Liver (tissue), 9 donors: ENCODE data around the gene LEMD2. TPM values are rescaled to one million over a fixed set of nuclear protein-coding genes. Genes with fewer than 3 reads are reported as not detected.

ENCODE experiments used
- DNase-seq: peaks from one replicate; pipeline ENCODE4 v3.0.0-alpha.2; 2017; ENCODE audit warnings: low spot score
- H3K27ac ChIP-seq, 2 donors: one replicate each; pipeline ENCODE4 v1.7.0; 2013; ENCODE audit warnings: inconsistent platforms in 2 of 2, low read length in 2 of 2, control low read depth in 1 of 2, low read depth in 1 of 2, mild to moderate bottlenecking in 1 of 2
- H3K27me3 ChIP-seq, 4 donors: one replicate each; pipeline versions ENCODE4 v1.6.1 to v1.7.0; 2013; ENCODE audit warnings: low read length in 3 of 4, inconsistent platforms in 1 of 4, mild to moderate bottlenecking in 1 of 4, moderate library complexity in 1 of 4; ENCODE audit not compliant: control insufficient read depth in 4 of 4, insufficient read depth in 4 of 4
- H3K36me3 ChIP-seq, 4 donors: one replicate each; pipeline versions ENCODE4 v1.6.1 to v1.7.0; 2013; ENCODE audit warnings: low read length in 3 of 4, mild to moderate bottlenecking in 3 of 4, low read depth in 1 of 4, moderate library complexity in 1 of 4; ENCODE audit not compliant: control insufficient read depth in 4 of 4, insufficient read depth in 3 of 4
- H3K4me1 ChIP-seq, 4 donors: one replicate each; pipeline versions ENCODE4 v1.6.1 to v1.7.0; 2013; ENCODE audit warnings: low read length in 3 of 4, mild to moderate bottlenecking in 3 of 4, moderate library complexity in 1 of 4; ENCODE audit not compliant: control insufficient read depth in 4 of 4, insufficient read depth in 4 of 4
- H3K4me3 ChIP-seq, 3 donors: one replicate each; pipeline versions ENCODE4 v1.6.1 to v1.7.0; 2013; ENCODE audit warnings: low read length in 3 of 3, control low read depth in 1 of 3, low read depth in 1 of 3, mild to moderate bottlenecking in 1 of 3
- H3K9ac ChIP-seq, 2 donors: one replicate each; pipeline ENCODE4 v1.7.0; 2013; ENCODE audit warnings: low read length in 2 of 2, mild to moderate bottlenecking in 2 of 2, moderate library complexity in 2 of 2, control low read depth in 1 of 2, low read depth in 1 of 2
- H3K9me3 ChIP-seq, 4 donors: one replicate each; pipeline versions ENCODE4 v1.6.1 to v1.7.0; 2013; ENCODE audit warnings: low read length in 3 of 4; ENCODE audit not compliant: control insufficient read depth in 4 of 4
- ATF3 ChIP-seq: IDR thresholded peaks from 2 replicates; pipeline ENCODE4 v1.6.1; 2016; ENCODE audit warnings: antibody characterized with exemption
- FOXA1 ChIP-seq: IDR thresholded peaks from 2 replicates; pipeline ENCODE4 v1.6.1; 2016; ENCODE audit warnings: antibody characterized with exemption
- FOXA2 ChIP-seq: IDR thresholded peaks from 2 replicates; pipeline ENCODE4 v1.6.1; 2016; ENCODE audit warnings: antibody characterized with exemption
- GABPA ChIP-seq, 2 donors: IDR thresholded peaks in 1 of 2; conservative IDR thresholded peaks in 1 of 2; 2 replicates each; pipeline ENCODE4 v1.6.1; 2016; ENCODE audit warnings: antibody characterized with exemption in 2 of 2, mild to moderate bottlenecking in 1 of 2, moderate library complexity in 1 of 2
- HNF4A ChIP-seq, 2 donors: conservative IDR thresholded peaks; 2 replicates each; pipeline ENCODE4 v1.6.1; 2016; ENCODE audit warnings: antibody characterized with exemption in 2 of 2, mild to moderate bottlenecking in 2 of 2
- JUND ChIP-seq, 2 donors: IDR thresholded peaks; 2 replicates each; pipeline ENCODE4 v1.6.1; 2016; ENCODE audit warnings: antibody characterized with exemption in 2 of 2
- REST ChIP-seq: IDR thresholded peaks from 2 replicates; pipeline ENCODE4 v1.6.1; 2016; ENCODE audit warnings: antibody characterized with exemption, mild to moderate bottlenecking
- TAF1 ChIP-seq: conservative IDR thresholded peaks from 2 replicates; pipeline ENCODE4 v1.6.1; 2016; ENCODE audit warnings: antibody characterized with exemption, mild to moderate bottlenecking
- YY1 ChIP-seq: IDR thresholded peaks from 2 replicates; pipeline ENCODE4 v1.6.1; 2016; ENCODE audit warnings: antibody characterized with exemption, mild to moderate bottlenecking
- ZBTB33 ChIP-seq: IDR thresholded peaks from 2 replicates; pipeline ENCODE4 v1.6.1; 2016; ENCODE audit warnings: antibody characterized with exemption
- WGBS: extraction: QIAGEN DNeasy Blood & Tissue Kit; methylation state at CpG from one replicate; pipeline ENCODE4 v1.1.7; 2013; 5-methylcytosine and 5-hydroxymethylcytosine counted together
- polyA plus RNA-seq, 2 donors: library from polyadenylated mRNA; stranded (reverse) in 1 of 2; unstranded in 1 of 2; fragments of 200-250 nt in 1 of 2; fragments of >200 nt in 1 of 2; fragmentation: Nextera tagmentation in 1 of 2; extraction: Ambion mirVana in 1 of 2; gene quantifications; one replicate each; pipeline versions ENCODE4 v1.2.1 to v1.2.3, GENCODE V29; 2013 to 2015
- total RNA-seq, 2 donors: library from RNA; depleted of rRNA; stranded (reverse); fragments of >200 nt; gene quantifications; one replicate each; pipeline ENCODE4 v1.2.3, GENCODE V29; 2014
- donor health status: healthy.
- donor health status: healthy.
- donor health status: healthy.
- donor health status: healthy.
- donor health status: healthy.

The LEMD2 gene
- total RNA-seq (10 to 100 TPM; 14.2 to 23.1 TPM), polyA plus RNA-seq (10 to 100 TPM in 1 of 2 donors, 1 to 10 TPM in 1; 6.5 to 19.0 TPM)

- Histone ChIP-seq H3K9ac (peak within 1 kb of the TSS; percentile 34 to 57), H3K36me3 (peaks cover 2 to 9% (median 3%) of the 10 kb centered on the region in 4 donors), H3K4me3 (peak within 1 kb of the TSS; percentile 80 to 89 (median 88)), H3K9me3 (no peaks in the 10 kb centered on the region), H3K4me1 (peaks cover 1 to 24% (median 17%) of the 10 kb centered on the region in 4 donors), H3K27ac (peak within 1 kb of the TSS; percentile 92 to 94), H3K27me3 (no peaks in the 10 kb centered on the region)
- peak; percentile 98 for DNase-seq
- 4% methylated on average over 86 of the region's 86 CpGs for WGBS
- TF ChIP-seq HNF4A (conservative IDR thresholded peaks at IDR 0.05) = peak; percentile 50 to 54
- no peak for TF ChIP-seq JUND (IDR thresholded peaks at IDR 0.05)
- TF ChIP-seq YY1 = peak; percentile 100
- TF ChIP-seq REST = no peak
- peak in 1 of 2 donors; percentile 72 for TF ChIP-seq GABPA (IDR thresholded peaks at IDR 0.05 in 1 of 2, conservative IDR thresholded peaks at IDR 0.05 in 1 of 2)
Measured at GRCh38 chr6:33788694-33789549, at the start of gene LEMD2. TSS of gene LEMD2 (minus strand) at chr6:33789130. CDS start at chr6:33789116, 14 bp downstream.

- Histone ChIP-seq H3K36me3 (no peaks in the 10 kb centered on the region), H3K9ac (no peak overlapping the region), H3K27me3 (no peaks in the 10 kb centered on the region), H3K9me3 (peaks cover 0 to 6% (median 0%) of the 10 kb centered on the region in 4 donors), H3K4me1 (peaks cover 2 to 4% (median 3%) of the 10 kb centered on the region in 4 donors), H3K27ac (no peak overlapping the region), H3K4me3 (no peak overlapping the region)
- DNase-seq = no peak
- 74% methylated on average over 12 of the region's 12 CpGs for WGBS
- TF ChIP-seq GABPA (IDR thresholded peaks at IDR 0.05 in 1 of 2, conservative IDR thresholded peaks at IDR 0.05 in 1 of 2) (no peak), ATF3 (no peak), FOXA1 (no peak)
Measured at GRCh38 chr6:33837971-33838665, 49.2 kb upstream of the LEMD2 start.

- Histone ChIP-seq H3K9me3 (peaks cover 0 to 6% (median 0%) of the 10 kb centered on the region in 4 donors), H3K27ac (no peak overlapping the region), H3K4me1 (peaks cover 2 to 4% (median 3%) of the 10 kb centered on the region in 4 donors), H3K27me3 (no peaks in the 10 kb centered on the region), H3K4me3 (no peak overlapping the region), H3K9ac (no peak overlapping the region), H3K36me3 (no peaks in the 10 kb centered on the region)
- no peak for DNase-seq
- TF ChIP-seq REST (no peak), ZBTB33 (no peak), FOXA2 (no peak), TAF1 (no peak)
- WGBS = 92% methylated on average over 3 of the region's 3 CpGs
Measured at GRCh38 chr6:33836806-33837469, 48.0 kb upstream of the LEMD2 start.
